GM21360 (cell line): Measurements from ENCODE around the gene SECISBP2.

Experiments
- ATAC-seq: cut with Tn5 transposase; IDR thresholded peaks from one replicate; pipeline ENCODE4 v1.9.1; 2021; ENCODE audit warnings: mild to moderate bottlenecking, moderate library complexity; ENCODE audit not compliant: unreplicated experiment

The SECISBP2 gene

GRCh38 chr9:89398621-89399020, 80.3 kb downstream of the SECISBP2 start:
- no peak for ATAC-seq

- ATAC-seq: peak; percentile 80
These were observed 82.3 kb downstream of the SECISBP2 start for GRCh38 chr9:89400403-89401116.

- ATAC-seq: no peak
These were observed 84.6 kb downstream of the SECISBP2 start for GRCh38 chr9:89402695-89403427.

GRCh38 chr9:89404074-89404473, 85.8 kb downstream of the SECISBP2 start:
- ATAC-seq: no peak

GRCh38 chr9:89405826-89406225, 87.5 kb downstream of the SECISBP2 start:
- no peak for ATAC-seq

- no peak for ATAC-seq
These were observed 88.8 kb downstream of the SECISBP2 start for GRCh38 chr9:89407070-89407469.

- no peak for ATAC-seq
These were observed 90.4 kb downstream of the SECISBP2 start for GRCh38 chr9:89408628-89409101.
